Fibroblast of skin of right biceps (primary cell): ENCODE measurements around the gene IMMP1L.
"Not testable (repeated sequence)": the region's sequence is repeated elsewhere in the genome, so short reads cannot be mapped to it uniquely, and the experiment has no call there.

Source experiments
- DNase-seq: peaks from one replicate; pipeline ENCODE4 v3.0.0-alpha.2; 2013

Gene IMMP1L

GRCh38 chr11:31509429-31510345 is at the start of gene IMMP1L, which contains the start of gene ELP4:
Gene IMMP1L (minus strand): TSS chr11:31509622. CDS start chr11:31463276, 46,346 bp downstream.
Gene ELP4 (plus strand): TSS chr11:31509767. CDS start chr11:31509785, 18 bp downstream.
- peak; percentile 95 for DNase-seq

GRCh38 chr11:31558001-31558400 is 48.6 kb upstream of the IMMP1L start:
- no peak for DNase-seq

GRCh38 chr11:31555938-31556337 is 46.5 kb upstream of the IMMP1L start:
- DNase-seq: no peak

- DNase-seq: no peak
Observed at GRCh38 chr11:31542862-31543261, 33.4 kb upstream of the IMMP1L start.

GRCh38 chr11:31535479-31535878 is 26.1 kb upstream of the IMMP1L start:
- DNase-seq: no peak

- DNase-seq: no peak
Observed at GRCh38 chr11:31531293-31531692, 21.9 kb upstream of the IMMP1L start.

GRCh38 chr11:31529701-31530100 is 20.3 kb upstream of the IMMP1L start:
- no peak for DNase-seq

- no peak for DNase-seq
Observed at GRCh38 chr11:31529189-31529588, 19.8 kb upstream of the IMMP1L start.

GRCh38 chr11:31521497-31522150 is 12.2 kb upstream of the IMMP1L start:
- no peak for DNase-seq

- no peak for DNase-seq
Observed at GRCh38 chr11:31512117-31512516, 2.7 kb upstream of the IMMP1L start.

GRCh38 chr11:31509051-31509428 is 382 bp downstream of the IMMP1L start:
- peak; percentile 1 for DNase-seq

GRCh38 chr11:31500560-31500959 is 8.9 kb downstream of the IMMP1L start:
- no peak for DNase-seq

- peak; percentile 16 for DNase-seq
Observed at GRCh38 chr11:31499576-31500178, 9.7 kb downstream of the IMMP1L start.

GRCh38 chr11:31493762-31494161 is 15.7 kb downstream of the IMMP1L start:
- not testable (repeated sequence) for DNase-seq

GRCh38 chr11:31493235-31493634 is 16.2 kb downstream of the IMMP1L start:
- no peak for DNase-seq

- peak; percentile 31 for DNase-seq
Observed at GRCh38 chr11:31492320-31492913, 17.0 kb downstream of the IMMP1L start.

GRCh38 chr11:31487848-31488247 is 21.6 kb downstream of the IMMP1L start:
- peak; percentile 53 for DNase-seq

- DNase-seq: peak; percentile 41
Observed at GRCh38 chr11:31484497-31484896, 24.9 kb downstream of the IMMP1L start.

GRCh38 chr11:31480930-31481329 is 28.5 kb downstream of the IMMP1L start:
- DNase-seq: no peak

GRCh38 chr11:31479066-31479465 is 30.4 kb downstream of the IMMP1L start:
- DNase-seq: no peak

- no peak for DNase-seq
Observed at GRCh38 chr11:31478223-31478590, 31.2 kb downstream of the IMMP1L start.

GRCh38 chr11:31477528-31478222 is 31.7 kb downstream of the IMMP1L start:
- DNase-seq: no peak

- DNase-seq: no peak
Observed at GRCh38 chr11:31474083-31474482, 35.3 kb downstream of the IMMP1L start.
